SU-DHL-6 (cell line): ENCODE results near the gene SIRPD.

Experiments used
- CTCF ChIP-seq: fragments of 200-600 bp; sonication (generic); IDR thresholded peaks from one replicate; pipeline ENCODE4 v1.5.1; 2017; ENCODE audit warnings: antibody characterized with exemption, mild to moderate bottlenecking, low read length, moderate library complexity; ENCODE audit not compliant: insufficient read depth, poor library complexity, severe bottlenecking
- EZH2phosphoT487 ChIP-seq: fragments of 200-600 bp; sonication (generic), shearing (Covaris generic); conservative IDR thresholded peaks from 2 replicates; pipeline ENCODE4 v1.6.1; 2018; ENCODE audit warnings: mild to moderate bottlenecking, antibody characterized with exemption, low read length, moderate library complexity, mixed read lengths

GRCh38 chr20:1535420-1536175 lies 21.9 kb downstream of the SIRPD start:
- TF ChIP-seq CTCF (no peak), EZH2phosphoT487 (no peak)
